BJ (cell line): Measurements from ENCODE around the gene RAB12. TPM values are rescaled to one million over a fixed set of nuclear protein-coding genes. Genes with fewer than 3 reads are reported as not detected.
"Not testable (repeated sequence)": the region's sequence is repeated elsewhere in the genome, so short reads cannot be mapped to it uniquely, and the experiment has no call there.

Source experiments
- CTCF ChIA-PET: fragments of 350-600 bp; formaldehyde crosslinking; extraction: SDS; loops from one replicate; lab custom pipeline; 2021; ENCODE audit warnings: antibody characterized with exemption, inconsistent platforms; lab: Yijun Ruan, JAX
- POLR2A ChIA-PET: fragments of 300-600 bp; sonication (Branson Sonifier 250); formaldehyde crosslinking; extraction: SDS; loops from one replicate; lab custom pipeline; 2021; ENCODE audit warnings: antibody characterized with exemption; lab: Charles Lee
- DNase-seq: peaks from one replicate; pipeline ENCODE4 v3.0.0-alpha.2; 2011; ENCODE audit warnings: low read depth
- H3K27me3 ChIP-seq: 2 replicates; pipeline ENCODE4 v1.6.0; 2011; ENCODE audit warnings: low read length; ENCODE audit not compliant: control insufficient read depth, insufficient read depth
- H3K36me3 ChIP-seq: 2 replicates; pipeline ENCODE4 v1.5.1; 2011; ENCODE audit warnings: low read length; ENCODE audit not compliant: control insufficient read depth, insufficient read depth
- H3K4me3 ChIP-seq: 2 replicates; pipeline ENCODE4 v1.5.1; 2011; ENCODE audit warnings: low read depth, mild to moderate bottlenecking, control low read depth, low read length
- polyA plus RNA-seq: library from polyadenylated mRNA; depleted of rRNA; stranded (reverse); fragments of >200 nt; gene quantifications from 2 replicates; pipeline ENCODE4 v1.2.3, GENCODE V29; 2011
- TF ChIP-seq, protein P1 (sequence below): IDR thresholded peaks from 2 replicates; pipeline ENCODE4 v1.5.1; 2011; ENCODE audit warnings: low read depth, mild to moderate bottlenecking, control low read depth, inconsistent platforms, low read length, moderate library complexity; ENCODE audit not compliant: insufficient read depth

The RAB12 gene
- polyA plus RNA-seq, 1 experiment, result 8.8 TPM

DNA sequence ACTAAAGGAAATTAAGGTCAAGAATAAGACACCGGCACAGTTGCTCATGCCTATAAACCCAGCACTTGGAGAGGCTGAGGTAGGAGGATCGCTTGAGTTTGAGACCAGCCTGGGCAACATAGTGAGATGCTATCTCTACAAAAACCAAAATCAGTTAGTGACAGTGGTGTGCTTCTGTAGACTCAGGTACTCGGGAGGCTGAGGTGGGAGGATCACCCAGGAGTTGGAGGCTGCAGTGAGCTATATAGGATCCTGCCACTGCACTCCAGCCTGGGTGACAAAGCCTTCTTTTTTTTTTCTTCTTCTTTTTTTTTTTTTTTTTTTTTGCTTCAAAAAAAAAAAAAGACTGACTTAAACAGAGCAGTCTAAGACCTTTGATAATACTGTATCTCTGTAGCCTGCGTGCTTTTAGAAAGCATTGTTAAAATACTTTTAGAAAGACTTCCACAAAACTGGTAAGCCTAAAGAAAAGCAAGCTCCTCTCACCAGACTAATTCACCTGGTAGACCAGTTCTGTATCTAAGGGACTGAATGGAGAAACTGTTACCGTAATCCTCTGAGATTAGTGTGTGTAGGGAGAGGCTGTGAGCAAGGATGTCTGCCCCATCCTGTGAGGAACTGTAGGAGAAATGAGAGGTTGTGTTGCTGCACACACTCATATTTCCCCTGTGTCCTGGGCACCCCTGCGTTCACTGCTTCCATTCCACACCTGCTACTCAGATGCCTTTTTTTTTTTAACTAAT lies 10.8 kb downstream of the RAB12 start:
- TF ChIP-seq, protein P1, sequence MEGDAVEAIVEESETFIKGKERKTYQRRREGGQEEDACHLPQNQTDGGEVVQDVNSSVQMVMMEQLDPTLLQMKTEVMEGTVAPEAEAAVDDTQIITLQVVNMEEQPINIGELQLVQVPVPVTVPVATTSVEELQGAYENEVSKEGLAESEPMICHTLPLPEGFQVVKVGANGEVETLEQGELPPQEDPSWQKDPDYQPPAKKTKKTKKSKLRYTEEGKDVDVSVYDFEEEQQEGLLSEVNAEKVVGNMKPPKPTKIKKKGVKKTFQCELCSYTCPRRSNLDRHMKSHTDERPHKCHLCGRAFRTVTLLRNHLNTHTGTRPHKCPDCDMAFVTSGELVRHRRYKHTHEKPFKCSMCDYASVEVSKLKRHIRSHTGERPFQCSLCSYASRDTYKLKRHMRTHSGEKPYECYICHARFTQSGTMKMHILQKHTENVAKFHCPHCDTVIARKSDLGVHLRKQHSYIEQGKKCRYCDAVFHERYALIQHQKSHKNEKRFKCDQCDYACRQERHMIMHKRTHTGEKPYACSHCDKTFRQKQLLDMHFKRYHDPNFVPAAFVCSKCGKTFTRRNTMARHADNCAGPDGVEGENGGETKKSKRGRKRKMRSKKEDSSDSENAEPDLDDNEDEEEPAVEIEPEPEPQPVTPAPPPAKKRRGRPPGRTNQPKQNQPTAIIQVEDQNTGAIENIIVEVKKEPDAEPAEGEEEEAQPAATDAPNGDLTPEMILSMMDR, result no peak
- no peak for DNase-seq
- H3K27me3 ChIP-seq, result no peaks in the 10 kb centered on the region
- peaks cover 2% of the 10 kb centered on the region; the same call in 1 of the 2 replicates for H3K36me3 ChIP-seq
- ChIA-PET POLR2A (no interaction called here), CTCF (no interaction called here)
- H3K4me3 ChIP-seq, result no peak overlapping the region

DNA sequence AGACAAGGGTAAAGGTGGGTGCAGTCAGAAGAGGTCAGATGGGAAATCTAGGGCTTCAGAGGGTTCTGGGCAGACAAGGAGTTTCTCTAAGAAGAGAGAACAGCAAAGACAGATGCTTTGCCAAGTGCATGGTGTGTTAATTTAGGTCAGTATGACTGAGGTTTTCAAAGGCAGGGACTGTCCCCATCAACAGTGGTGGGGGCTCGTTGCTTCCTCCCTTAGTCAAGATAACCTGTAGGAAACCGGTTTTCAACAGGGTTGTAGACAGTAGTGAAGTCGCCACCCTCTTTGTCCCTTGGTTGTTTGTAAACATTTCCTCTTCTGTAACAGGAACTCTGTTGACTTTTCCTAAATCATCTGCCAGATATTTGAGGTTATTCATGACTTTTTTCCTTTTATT lies 11.6 kb downstream of the RAB12 start:
- POLR2A ChIA-PET, result no interaction called here
- Histone ChIP-seq H3K36me3 (peaks cover 2% of the 10 kb centered on the region; the same call in 1 of the 2 replicates), H3K27me3 (no peaks in the 10 kb centered on the region), H3K4me3 (no peak overlapping the region)
- no peak for DNase-seq
- TF ChIP-seq, protein P1, result no peak
- CTCF ChIA-PET, result no interaction called here

DNA sequence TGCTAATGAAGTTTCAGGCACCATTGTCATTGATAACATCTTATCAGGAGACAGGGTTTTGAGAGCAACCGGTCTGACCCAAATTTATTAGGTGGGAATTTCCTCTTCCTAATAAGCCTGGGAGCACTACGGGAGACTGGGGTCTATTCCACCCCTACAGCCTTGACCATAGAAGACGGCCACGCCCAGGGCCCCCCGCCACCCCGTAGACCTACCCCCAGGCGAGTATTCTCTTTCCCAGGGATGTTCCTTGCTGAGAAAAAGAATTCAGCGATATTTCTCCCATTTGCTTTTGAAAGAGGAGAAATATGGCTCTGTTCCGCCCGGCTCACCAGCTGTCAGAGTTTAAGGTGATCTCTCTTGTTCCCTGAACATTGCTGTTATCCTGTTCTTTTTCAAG lies 13.4 kb downstream of the RAB12 start:
- DNase-seq, H3K4me3 ChIP-seq, POLR2A ChIA-PET, H3K27me3 ChIP-seq, H3K36me3 ChIP-seq, CTCF ChIA-PET: not testable (repeated sequence)

DNA sequence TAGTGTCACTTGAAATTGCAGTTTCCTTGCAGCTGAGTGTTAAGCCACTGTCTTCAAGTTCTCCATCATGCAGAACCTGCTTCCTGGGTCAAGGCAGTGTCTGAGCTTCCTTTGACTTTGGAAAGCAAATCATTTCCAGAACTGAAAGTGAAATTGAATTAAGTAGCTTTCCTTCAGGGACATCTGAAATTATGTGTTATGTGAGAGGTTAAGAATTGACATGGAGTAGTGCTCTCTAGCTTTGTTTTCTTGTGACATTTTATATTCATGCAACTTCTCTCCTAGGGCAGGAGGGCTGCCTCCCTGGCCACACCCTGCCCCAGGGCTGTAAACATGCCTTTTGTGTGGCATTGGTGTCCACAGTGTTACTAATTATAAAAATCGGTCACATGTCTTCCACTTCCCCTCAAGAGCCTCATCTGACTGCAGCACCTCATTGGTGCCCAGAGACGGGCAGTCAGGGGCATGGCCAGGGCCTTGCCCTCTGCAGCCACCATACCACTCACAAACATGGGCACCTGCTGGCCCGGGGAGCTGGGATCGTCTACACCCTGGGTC lies 14.4 kb downstream of the RAB12 start:
- Histone ChIP-seq H3K36me3 (peaks cover 6% of the 10 kb centered on the region), H3K4me3 (no peak overlapping the region), H3K27me3 (no peaks in the 10 kb centered on the region)
- TF ChIP-seq, protein P1, result no peak
- ChIA-PET CTCF (interaction anchor here (0.5 kb wide), 1 partner anchor 1593 kb away, joined by 3 read pairs; no protein-coding TSS in a partner anchor), POLR2A (no interaction called here)
- no peak for DNase-seq

DNA sequence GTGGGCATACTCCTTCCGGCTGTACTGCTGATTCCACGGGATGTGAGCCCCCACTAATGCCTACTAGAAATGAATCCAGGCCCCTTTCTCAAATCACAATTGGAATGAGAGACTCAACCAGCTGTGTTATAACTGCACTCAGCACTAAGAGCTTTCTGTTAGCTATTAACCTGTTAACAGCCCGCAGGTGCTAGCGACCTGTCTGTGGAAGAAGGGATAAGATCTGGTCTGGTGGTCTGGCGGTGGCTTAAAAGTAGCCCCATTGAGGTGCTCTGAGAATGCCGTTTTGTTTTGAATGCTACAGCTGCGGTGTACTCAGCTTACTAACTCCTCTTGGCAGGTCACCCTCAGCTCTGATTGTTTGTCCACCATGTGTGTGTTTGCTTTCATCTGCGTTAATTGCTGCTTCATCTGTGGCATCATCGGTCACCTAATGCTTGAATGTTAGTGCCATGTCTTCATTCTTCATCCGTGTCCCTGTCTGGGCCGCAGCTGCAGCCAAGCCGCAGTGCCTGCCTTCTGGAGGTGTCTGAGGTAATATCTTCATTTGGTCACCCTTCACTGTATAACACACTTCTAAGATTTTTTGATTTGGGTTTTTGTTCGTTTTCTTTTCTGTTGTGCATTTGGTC lies 16.3 kb downstream of the RAB12 start:
- TF ChIP-seq, protein P1, result no peak
- H3K36me3 ChIP-seq, result peaks cover 11% of the 10 kb centered on the region
- POLR2A ChIA-PET, result no interaction called here
- no peak overlapping the region for H3K4me3 ChIP-seq
- CTCF ChIA-PET, result interaction anchor here (0.9 kb wide), 2 partner anchors 8 to 362 kb away, joined by 3 to 4 read pairs; no protein-coding TSS in a partner anchor
- no peaks in the 10 kb centered on the region for H3K27me3 ChIP-seq
- DNase-seq, result no peak
